ENCODE data around the gene HLTF. TPM values are rescaled to one million over a fixed set of nuclear protein-coding genes. Genes with fewer than 3 reads are reported as not detected.

HLTF gene
- total and polyA plus RNA-seq, 2 donors (not counting 1 experiment from before 2014, with no cell fraction given), result 22.1 to 67.2 TPM

DNA sequence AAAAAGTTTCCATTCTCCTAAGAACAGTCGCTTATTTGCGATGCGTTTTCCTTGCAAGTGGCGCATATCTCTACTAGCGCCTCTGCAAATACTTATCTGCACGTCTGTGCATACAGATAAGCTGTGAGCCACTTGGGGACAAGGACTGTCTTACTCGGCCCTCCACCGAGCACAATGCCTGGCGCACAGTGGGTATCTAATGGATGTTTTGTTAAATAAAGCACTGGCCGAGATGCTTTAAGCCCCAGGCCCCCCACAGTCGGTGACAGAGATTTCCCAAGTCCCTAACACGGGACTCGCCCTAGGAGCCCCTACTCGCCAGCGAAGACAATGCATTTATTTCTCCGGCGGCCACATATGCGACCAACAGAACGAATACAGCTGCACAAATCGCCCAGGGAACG, 503 bp downstream of the HLTF start:
- peak overlapping the region; percentile 60 for H3K27ac ChIP-seq (ENCODE audit: insufficient read depth, low read length)
- H3K79me2 ChIP-seq (ENCODE audit: control insufficient read depth, insufficient read depth, low read length), result peaks cover 19% of the 10 kb centered on the region
- no peaks in the 10 kb centered on the region for H3K27me3 ChIP-seq (ENCODE audit: control insufficient read depth, insufficient read depth, low read length)
- peaks cover 4% of the 10 kb centered on the region for H3K4me1 ChIP-seq (ENCODE audit: control insufficient read depth, extremely low read depth, insufficient read depth, low read length)
- H2AFZ ChIP-seq (ENCODE audit: low read length), result peak overlapping the region; percentile 87
- H4K20me1 ChIP-seq (ENCODE audit: control insufficient read depth, extremely low read depth, insufficient read depth, low read length), result no peaks in the 10 kb centered on the region
- TF ChIP-seq, protein P1, sequence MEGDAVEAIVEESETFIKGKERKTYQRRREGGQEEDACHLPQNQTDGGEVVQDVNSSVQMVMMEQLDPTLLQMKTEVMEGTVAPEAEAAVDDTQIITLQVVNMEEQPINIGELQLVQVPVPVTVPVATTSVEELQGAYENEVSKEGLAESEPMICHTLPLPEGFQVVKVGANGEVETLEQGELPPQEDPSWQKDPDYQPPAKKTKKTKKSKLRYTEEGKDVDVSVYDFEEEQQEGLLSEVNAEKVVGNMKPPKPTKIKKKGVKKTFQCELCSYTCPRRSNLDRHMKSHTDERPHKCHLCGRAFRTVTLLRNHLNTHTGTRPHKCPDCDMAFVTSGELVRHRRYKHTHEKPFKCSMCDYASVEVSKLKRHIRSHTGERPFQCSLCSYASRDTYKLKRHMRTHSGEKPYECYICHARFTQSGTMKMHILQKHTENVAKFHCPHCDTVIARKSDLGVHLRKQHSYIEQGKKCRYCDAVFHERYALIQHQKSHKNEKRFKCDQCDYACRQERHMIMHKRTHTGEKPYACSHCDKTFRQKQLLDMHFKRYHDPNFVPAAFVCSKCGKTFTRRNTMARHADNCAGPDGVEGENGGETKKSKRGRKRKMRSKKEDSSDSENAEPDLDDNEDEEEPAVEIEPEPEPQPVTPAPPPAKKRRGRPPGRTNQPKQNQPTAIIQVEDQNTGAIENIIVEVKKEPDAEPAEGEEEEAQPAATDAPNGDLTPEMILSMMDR (conservative IDR thresholded peaks at IDR 0.05 in 1 of 2, IDR thresholded peaks at IDR 0.05 in 1 of 2; ENCODE audit: low read depth in 1 of 2, low read length in 2 of 2), result no peak
- TF ChIP-seq EZH2 (IDR thresholded peaks at IDR 0.05; ENCODE audit: low read length, missing control alignments), result no peak
- peak overlapping the region; percentile 58 for H3K9ac ChIP-seq (ENCODE audit: insufficient read depth, low read length)
- peak overlapping the region; percentile 81 for H3K4me2 ChIP-seq (ENCODE audit: extremely low read depth, insufficient read depth, low read length)
- no peaks in the 10 kb centered on the region for H3K36me3 ChIP-seq (ENCODE audit: control insufficient read depth, insufficient read depth, low read length)
- no peaks in the 10 kb centered on the region for H3K9me3 ChIP-seq (ENCODE audit: control insufficient read depth, insufficient read depth, low read depth, low read length)
- H3K4me3 ChIP-seq (replicated peaks in 1 of 4; ENCODE audit: control extremely low read depth in 1 of 4, insufficient read depth in 1 of 4, low read depth in 3 of 4, low read length in 4 of 4), result peak overlapping the region; percentile 69 to 93 (median 82)
- DNase-seq (ENCODE audit: low read depth in 2 of 2), result peak; percentile 42 to 48

DNA sequence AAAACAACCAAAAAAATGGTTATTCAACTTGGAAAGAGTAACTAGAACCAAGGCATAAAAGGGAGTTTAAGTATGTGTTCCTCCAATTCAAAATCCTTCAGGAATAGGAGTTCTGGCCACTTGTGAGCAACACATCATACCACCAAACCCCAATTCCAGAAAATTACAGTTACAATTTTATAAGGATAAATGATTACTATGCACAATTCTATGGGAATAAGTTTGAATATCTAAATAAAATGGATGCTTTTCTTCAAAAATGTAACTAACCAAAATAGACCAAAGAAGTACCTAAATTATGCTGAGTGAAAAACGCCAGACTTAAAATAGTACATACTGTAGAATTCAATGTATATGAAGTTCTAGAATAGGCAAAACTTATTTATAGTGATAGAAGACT, 4.6 kb downstream of the HLTF start:
- DNase-seq (ENCODE audit: low read depth in 2 of 2), result no peak
- Histone ChIP-seq H3K4me1 (ENCODE audit: control insufficient read depth, extremely low read depth, insufficient read depth, low read length) (peaks cover 6% of the 10 kb centered on the region), H3K79me2 (ENCODE audit: control insufficient read depth, insufficient read depth, low read length) (peaks cover 27% of the 10 kb centered on the region), H3K27me3 (ENCODE audit: control insufficient read depth, insufficient read depth, low read length) (no peaks in the 10 kb centered on the region), H3K27ac (ENCODE audit: insufficient read depth, low read length) (no peak overlapping the region), H3K4me2 (ENCODE audit: extremely low read depth, insufficient read depth, low read length) (no peak overlapping the region), H3K9me3 (ENCODE audit: control insufficient read depth, insufficient read depth, low read depth, low read length) (no peaks in the 10 kb centered on the region), H3K4me3 (replicated peaks in 1 of 4; ENCODE audit: control extremely low read depth in 1 of 4, insufficient read depth in 1 of 4, low read depth in 3 of 4, low read length in 4 of 4) (no peak overlapping the region), H3K9ac (ENCODE audit: insufficient read depth, low read length) (no peak overlapping the region), H2AFZ (ENCODE audit: low read length) (no peak overlapping the region), H3K36me3 (ENCODE audit: control insufficient read depth, insufficient read depth, low read length) (no peaks in the 10 kb centered on the region), H4K20me1 (ENCODE audit: control insufficient read depth, extremely low read depth, insufficient read depth, low read length) (no peaks in the 10 kb centered on the region)
- no peak for TF ChIP-seq EZH2 (IDR thresholded peaks at IDR 0.05; ENCODE audit: low read length, missing control alignments)
- TF ChIP-seq, protein P1 (conservative IDR thresholded peaks at IDR 0.05 in 1 of 2, IDR thresholded peaks at IDR 0.05 in 1 of 2; ENCODE audit: low read depth in 1 of 2, low read length in 2 of 2), result no peak

DNA sequence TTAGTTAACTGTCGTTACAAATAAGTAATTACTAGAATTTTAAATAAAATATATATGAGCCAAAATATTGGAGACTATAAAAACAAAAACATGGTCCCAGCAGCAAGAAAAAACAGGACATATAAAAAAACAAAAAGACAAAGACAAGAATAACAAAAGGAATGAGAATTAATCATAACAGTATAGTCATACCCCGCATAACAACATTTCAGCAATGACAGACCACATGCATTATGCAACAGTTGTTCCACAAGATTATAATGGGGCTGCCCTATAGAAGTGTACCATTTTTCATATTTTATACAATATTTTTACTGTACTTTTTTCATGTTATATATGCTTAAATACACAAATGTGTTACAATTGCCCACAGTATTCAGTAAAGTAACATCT, 5.6 kb downstream of the HLTF start:
- H3K4me3 ChIP-seq (replicated peaks in 1 of 4; ENCODE audit: control extremely low read depth in 1 of 4, insufficient read depth in 1 of 4, low read depth in 3 of 4, low read length in 4 of 4), result no peak overlapping the region
- H3K79me2 ChIP-seq (ENCODE audit: control insufficient read depth, insufficient read depth, low read length), result peaks cover 26% of the 10 kb centered on the region
- H3K9me3 ChIP-seq (ENCODE audit: control insufficient read depth, insufficient read depth, low read depth, low read length), result no peaks in the 10 kb centered on the region
- peaks cover 6% of the 10 kb centered on the region for H3K4me1 ChIP-seq (ENCODE audit: control insufficient read depth, extremely low read depth, insufficient read depth, low read length)
- H3K4me2 ChIP-seq (ENCODE audit: extremely low read depth, insufficient read depth, low read length), result no peak overlapping the region
- no peak overlapping the region for H3K27ac ChIP-seq (ENCODE audit: insufficient read depth, low read length)
- no peaks in the 10 kb centered on the region for H3K36me3 ChIP-seq (ENCODE audit: control insufficient read depth, insufficient read depth, low read length)
- TF ChIP-seq, protein P1 (conservative IDR thresholded peaks at IDR 0.05 in 1 of 2, IDR thresholded peaks at IDR 0.05 in 1 of 2; ENCODE audit: low read depth in 1 of 2, low read length in 2 of 2), result no peak
- no peaks in the 10 kb centered on the region for H3K27me3 ChIP-seq (ENCODE audit: control insufficient read depth, insufficient read depth, low read length)
- no peaks in the 10 kb centered on the region for H4K20me1 ChIP-seq (ENCODE audit: control insufficient read depth, extremely low read depth, insufficient read depth, low read length)
- no peak overlapping the region for H3K9ac ChIP-seq (ENCODE audit: insufficient read depth, low read length)
- no peak overlapping the region for H2AFZ ChIP-seq (ENCODE audit: low read length)
- DNase-seq (ENCODE audit: low read depth in 2 of 2), result peak; percentile 49 to 57
